Measurements from ENCODE around the gene OSTN.
"Not testable (repeated sequence)": the region's sequence is repeated elsewhere in the genome, so short reads cannot be mapped to it uniquely, and the experiment has no call there.

OSTN gene

DNA sequence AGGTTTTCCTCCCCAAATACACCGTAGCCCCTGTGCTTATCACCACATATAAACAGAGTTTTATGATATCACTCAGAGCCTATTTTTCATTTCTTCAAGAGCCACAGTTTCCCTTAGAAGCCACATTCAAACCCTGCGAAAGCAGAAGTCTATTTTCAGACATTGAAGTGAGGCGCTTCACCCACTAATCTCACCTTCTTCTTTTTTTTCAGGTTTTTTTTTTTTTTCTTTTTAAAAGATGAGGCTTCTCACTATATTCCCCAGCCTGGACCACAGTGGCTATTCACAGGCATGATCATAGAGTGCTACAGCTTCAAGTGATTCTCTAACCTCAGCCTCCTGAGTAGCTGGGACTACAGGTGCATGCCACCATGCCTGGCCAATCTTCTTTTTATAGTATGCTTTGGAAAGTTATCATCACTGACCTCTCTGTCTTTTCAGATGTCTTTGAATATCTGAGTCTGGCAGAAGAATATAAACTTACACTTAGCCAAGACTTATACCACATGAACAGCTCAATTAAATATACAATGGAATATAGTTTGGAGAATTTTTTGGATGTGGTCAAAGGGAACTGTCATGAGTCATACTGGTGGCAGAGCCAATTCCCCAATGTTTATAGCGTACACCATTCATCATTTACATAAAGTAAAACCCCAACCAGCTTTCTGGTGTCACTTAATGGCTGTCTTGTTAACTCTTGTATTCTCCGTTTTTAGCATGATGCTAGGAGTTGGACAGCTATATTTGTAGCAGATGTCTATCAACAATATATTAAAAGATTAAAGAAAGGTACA, 70.4 kb downstream of the OSTN start:
- H3K4me3 ChIP-seq (ENCODE audit: low read length) = no peak overlapping the region
- H3K4me2 ChIP-seq (ENCODE audit: low read length) = no peak overlapping the region
- no peak for DNase-seq
- no peak overlapping the region for H2BK120ac ChIP-seq (ENCODE audit: low read depth, low read length)
- no peak overlapping the region for H2BK15ac ChIP-seq (replicated peaks; ENCODE audit: low read depth)
- H4K8ac ChIP-seq (ENCODE audit: low read depth, low read length) = no peak overlapping the region
- H3K36me3 ChIP-seq (ENCODE audit: control insufficient read depth, insufficient read depth, low read length) = no peaks in the 10 kb centered on the region
- no peak overlapping the region for H3K23ac ChIP-seq (ENCODE audit: low read length)
- no peak overlapping the region for H3K56ac ChIP-seq (ENCODE audit: low read length)
- no peak overlapping the region for H3K27ac ChIP-seq (ENCODE audit: low read depth, low read length)
- no peak overlapping the region for H3K18ac ChIP-seq (ENCODE audit: low read length)
- H3K4ac ChIP-seq (ENCODE audit: low read depth, low read length) = no peak overlapping the region
- WGBS (ENCODE audit: extremely low coverage, insufficient coverage, low lambda C conversion rate) = no CpG with 5 or more reads among the region's 5 CpGs
- no peaks in the 10 kb centered on the region for H3K4me1 ChIP-seq (ENCODE audit: control insufficient read depth, low read depth, low read length)
- no peak overlapping the region for H4K5ac ChIP-seq (ENCODE audit: low read length)
- no peaks in the 10 kb centered on the region for H3K79me1 ChIP-seq (ENCODE audit: low read length)
- H3K27me3 ChIP-seq (ENCODE audit: insufficient read depth, low read length, poor library complexity) = no peaks in the 10 kb centered on the region
- no peak overlapping the region for H2AK5ac ChIP-seq (ENCODE audit: low read length)
- no peaks in the 10 kb centered on the region for H3K79me2 ChIP-seq (ENCODE audit: control insufficient read depth, insufficient read depth, low read length)
- H2BK5ac ChIP-seq (ENCODE audit: low read length) = no peak overlapping the region
- no peak overlapping the region for H3K9ac ChIP-seq (ENCODE audit: low read length)

DNA sequence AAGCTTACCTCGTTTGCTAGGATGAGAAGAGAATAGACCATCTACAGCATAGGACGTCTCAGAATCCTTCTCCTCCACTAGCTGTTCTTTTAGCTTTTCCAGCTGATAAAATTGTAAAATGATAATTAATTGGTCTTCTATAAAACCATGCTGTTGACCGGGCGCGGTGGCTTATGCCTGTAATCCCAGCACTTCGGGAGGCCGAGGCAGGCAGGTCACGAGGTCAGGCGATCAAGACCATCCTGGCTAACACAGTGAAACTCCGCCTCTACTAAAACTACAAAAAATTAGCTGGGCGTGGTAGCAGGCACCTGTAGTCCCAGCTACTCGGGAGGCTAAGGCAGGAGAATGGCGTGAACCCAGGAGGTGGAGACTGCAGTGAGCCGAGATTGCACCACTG, 76.2 kb downstream of the OSTN start:
- not testable (repeated sequence) for H3K4me3 ChIP-seq (ENCODE audit: low read length); H4K8ac ChIP-seq (ENCODE audit: low read depth, low read length); H3K79me2 ChIP-seq (ENCODE audit: control insufficient read depth, insufficient read depth, low read length); H2BK5ac ChIP-seq (ENCODE audit: low read length); H3K18ac ChIP-seq (ENCODE audit: low read length); H3K4me2 ChIP-seq (ENCODE audit: low read length); H2BK15ac ChIP-seq (replicated peaks; ENCODE audit: low read depth); H3K27ac ChIP-seq (ENCODE audit: low read depth, low read length); DNase-seq; H3K9ac ChIP-seq (ENCODE audit: low read length); H2AK5ac ChIP-seq (ENCODE audit: low read length); H3K23ac ChIP-seq (ENCODE audit: low read length); H2BK120ac ChIP-seq (ENCODE audit: low read depth, low read length); H3K36me3 ChIP-seq (ENCODE audit: control insufficient read depth, insufficient read depth, low read length); H4K5ac ChIP-seq (ENCODE audit: low read length); H3K56ac ChIP-seq (ENCODE audit: low read length); H3K79me1 ChIP-seq (ENCODE audit: low read length); H3K4ac ChIP-seq (ENCODE audit: low read depth, low read length); H3K4me1 ChIP-seq (ENCODE audit: control insufficient read depth, low read depth, low read length); H3K27me3 ChIP-seq (ENCODE audit: insufficient read depth, low read length, poor library complexity)
- WGBS (ENCODE audit: extremely low coverage, insufficient coverage, low lambda C conversion rate) = no CpG with 5 or more reads among the region's 14 CpGs

DNA sequence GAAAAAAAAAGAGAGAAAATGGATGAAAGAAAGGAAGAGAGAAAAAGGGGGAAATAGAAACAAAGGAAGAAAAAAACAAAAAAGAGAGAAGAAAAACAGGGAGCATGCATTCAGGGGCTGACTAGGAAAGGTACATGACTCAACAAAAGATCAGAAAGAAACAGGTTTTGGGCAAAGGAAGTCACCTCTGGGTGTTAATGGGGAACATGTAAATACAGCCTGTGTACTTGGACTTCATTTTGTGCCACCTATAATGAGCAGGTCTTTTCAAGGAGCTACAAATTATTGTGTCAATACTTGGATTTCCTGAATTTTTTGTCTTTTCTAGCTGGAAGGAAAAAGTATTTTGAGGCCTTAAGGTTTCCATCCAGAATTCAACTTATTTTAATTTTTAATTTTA, 76.7 kb downstream of the OSTN start:
- no peak overlapping the region for H3K56ac ChIP-seq (ENCODE audit: low read length)
- no peak overlapping the region for H4K8ac ChIP-seq (ENCODE audit: low read depth, low read length)
- no peaks in the 10 kb centered on the region for H3K79me2 ChIP-seq (ENCODE audit: control insufficient read depth, insufficient read depth, low read length)
- H3K18ac ChIP-seq (ENCODE audit: low read length) = no peak overlapping the region
- H3K4me1 ChIP-seq (ENCODE audit: control insufficient read depth, low read depth, low read length) = no peaks in the 10 kb centered on the region
- H3K23ac ChIP-seq (ENCODE audit: low read length) = no peak overlapping the region
- H2BK5ac ChIP-seq (ENCODE audit: low read length) = no peak overlapping the region
- no peaks in the 10 kb centered on the region for H3K36me3 ChIP-seq (ENCODE audit: control insufficient read depth, insufficient read depth, low read length)
- no peak overlapping the region for H2BK15ac ChIP-seq (replicated peaks; ENCODE audit: low read depth)
- H2AK5ac ChIP-seq (ENCODE audit: low read length) = no peak overlapping the region
- H3K4ac ChIP-seq (ENCODE audit: low read depth, low read length) = no peak overlapping the region
- H3K4me3 ChIP-seq (ENCODE audit: low read length) = no peak overlapping the region
- H3K9ac ChIP-seq (ENCODE audit: low read length) = no peak overlapping the region
- H4K5ac ChIP-seq (ENCODE audit: low read length) = no peak overlapping the region
- no peak overlapping the region for H2BK120ac ChIP-seq (ENCODE audit: low read depth, low read length)
- no peaks in the 10 kb centered on the region for H3K79me1 ChIP-seq (ENCODE audit: low read length)
- H3K4me2 ChIP-seq (ENCODE audit: low read length) = no peak overlapping the region
- no peaks in the 10 kb centered on the region for H3K27me3 ChIP-seq (ENCODE audit: insufficient read depth, low read length, poor library complexity)
- no peak for DNase-seq
- H3K27ac ChIP-seq (ENCODE audit: low read depth, low read length) = no peak overlapping the region

DNA sequence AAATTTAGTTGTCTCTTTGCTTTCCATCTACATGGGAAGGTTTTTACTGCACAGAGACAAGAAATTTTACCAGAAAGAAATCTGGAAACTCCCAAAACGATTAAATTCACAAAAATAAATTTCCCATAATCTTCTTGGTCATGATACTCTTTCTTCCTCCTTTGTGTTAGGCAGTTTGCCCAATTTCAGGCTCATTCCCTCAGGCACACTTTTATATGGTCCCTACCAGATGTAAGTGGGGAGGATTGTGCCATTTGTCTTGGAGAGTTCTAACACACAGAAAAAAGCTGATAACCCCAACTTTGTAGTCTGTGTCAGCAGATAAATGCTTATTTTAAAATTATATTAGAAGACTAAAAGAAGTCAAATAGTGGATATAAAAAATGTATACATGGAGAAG, 81.1 kb downstream of the OSTN start:
- no peak overlapping the region for H3K4me2 ChIP-seq (ENCODE audit: low read length)
- no peak overlapping the region for H4K8ac ChIP-seq (ENCODE audit: low read depth, low read length)
- H3K23ac ChIP-seq (ENCODE audit: low read length) = no peak overlapping the region
- H3K4me3 ChIP-seq (ENCODE audit: low read length) = no peak overlapping the region
- H3K18ac ChIP-seq (ENCODE audit: low read length) = no peak overlapping the region
- H3K9ac ChIP-seq (ENCODE audit: low read length) = no peak overlapping the region
- no peak overlapping the region for H2BK5ac ChIP-seq (ENCODE audit: low read length)
- H3K56ac ChIP-seq (ENCODE audit: low read length) = no peak overlapping the region
- no peak for DNase-seq
- no peak overlapping the region for H2BK15ac ChIP-seq (replicated peaks; ENCODE audit: low read depth)
- no peak overlapping the region for H4K5ac ChIP-seq (ENCODE audit: low read length)
- no peaks in the 10 kb centered on the region for H3K27me3 ChIP-seq (ENCODE audit: insufficient read depth, low read length, poor library complexity)
- no peaks in the 10 kb centered on the region for H3K4me1 ChIP-seq (ENCODE audit: control insufficient read depth, low read depth, low read length)
- WGBS (ENCODE audit: extremely low coverage, insufficient coverage, low lambda C conversion rate) = no CpG with 5 or more reads among the region's 1 CpG
- no peaks in the 10 kb centered on the region for H3K79me1 ChIP-seq (ENCODE audit: low read length)
- H3K36me3 ChIP-seq (ENCODE audit: control insufficient read depth, insufficient read depth, low read length) = no peaks in the 10 kb centered on the region
- H2AK5ac ChIP-seq (ENCODE audit: low read length) = no peak overlapping the region
- H3K4ac ChIP-seq (ENCODE audit: low read depth, low read length) = no peak overlapping the region
- H3K27ac ChIP-seq (ENCODE audit: low read depth, low read length) = no peak overlapping the region
- H3K79me2 ChIP-seq (ENCODE audit: control insufficient read depth, insufficient read depth, low read length) = no peaks in the 10 kb centered on the region
- no peak overlapping the region for H2BK120ac ChIP-seq (ENCODE audit: low read depth, low read length)

DNA sequence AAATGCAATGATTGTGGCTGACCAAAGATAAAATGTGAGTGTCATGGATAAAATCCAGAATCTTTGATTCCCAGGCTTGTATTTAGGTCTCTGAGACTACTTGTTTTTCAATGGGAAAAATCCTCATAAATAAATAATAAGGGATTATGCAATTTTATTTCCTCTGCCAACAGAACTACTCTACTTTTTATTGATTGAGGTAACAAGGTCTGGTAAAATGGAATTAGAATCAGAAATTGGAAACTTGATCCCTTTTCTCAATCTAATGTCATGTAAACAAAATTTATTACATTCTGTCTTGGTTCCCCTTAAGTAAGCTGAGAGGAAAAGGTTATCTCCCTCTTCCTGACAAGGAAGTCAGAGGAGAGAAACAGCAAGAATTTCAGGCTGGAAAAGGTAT, 81.8 kb downstream of the OSTN start:
- H3K36me3 ChIP-seq (ENCODE audit: control insufficient read depth, insufficient read depth, low read length) = no peaks in the 10 kb centered on the region
- H3K4me3 ChIP-seq (ENCODE audit: low read length) = no peak overlapping the region
- H3K56ac ChIP-seq (ENCODE audit: low read length) = no peak overlapping the region
- H3K4ac ChIP-seq (ENCODE audit: low read depth, low read length) = no peak overlapping the region
- H3K79me1 ChIP-seq (ENCODE audit: low read length) = no peaks in the 10 kb centered on the region
- H4K8ac ChIP-seq (ENCODE audit: low read depth, low read length) = no peak overlapping the region
- H3K27ac ChIP-seq (ENCODE audit: low read depth, low read length) = no peak overlapping the region
- H2BK120ac ChIP-seq (ENCODE audit: low read depth, low read length) = no peak overlapping the region
- no peak overlapping the region for H3K23ac ChIP-seq (ENCODE audit: low read length)
- no peak overlapping the region for H3K9ac ChIP-seq (ENCODE audit: low read length)
- H3K79me2 ChIP-seq (ENCODE audit: control insufficient read depth, insufficient read depth, low read length) = no peaks in the 10 kb centered on the region
- H3K4me1 ChIP-seq (ENCODE audit: control insufficient read depth, low read depth, low read length) = no peaks in the 10 kb centered on the region
- no peak overlapping the region for H4K5ac ChIP-seq (ENCODE audit: low read length)
- H2BK5ac ChIP-seq (ENCODE audit: low read length) = no peak overlapping the region
- no peak for DNase-seq
- H3K4me2 ChIP-seq (ENCODE audit: low read length) = no peak overlapping the region
- no peak overlapping the region for H2BK15ac ChIP-seq (replicated peaks; ENCODE audit: low read depth)
- H2AK5ac ChIP-seq (ENCODE audit: low read length) = no peak overlapping the region
- no peaks in the 10 kb centered on the region for H3K27me3 ChIP-seq (ENCODE audit: insufficient read depth, low read length, poor library complexity)
- no peak overlapping the region for H3K18ac ChIP-seq (ENCODE audit: low read length)
